ENCODE results near the gene IRF8. TPM values are rescaled to one million over a fixed set of nuclear protein-coding genes. Genes with fewer than 3 reads are reported as not detected.

Gene IRF8
- total RNA-seq, 5 donors from 2014 or later (not counting 1 experiment from before 2014, with no cell fraction given), result 7.7 to 17.0 (median 10.3) TPM

DNA sequence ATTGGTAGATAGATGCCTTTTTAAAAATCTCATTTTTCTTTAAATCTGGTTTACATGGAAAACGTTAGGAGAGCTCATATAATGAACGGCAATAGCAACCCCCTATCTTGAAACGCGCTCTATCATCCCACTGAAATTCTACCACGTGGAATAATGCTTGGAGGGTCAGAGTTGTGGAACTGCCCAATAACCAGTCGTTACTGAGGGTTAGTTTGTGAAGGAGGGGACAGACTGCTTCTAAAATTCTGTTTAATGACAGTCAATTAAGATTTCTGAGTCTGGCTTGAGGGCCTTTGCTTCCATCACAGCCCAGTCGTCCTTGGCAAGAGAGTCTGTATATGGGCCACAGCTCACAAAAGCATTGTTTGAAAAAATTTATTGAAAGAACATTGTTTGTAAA is 482 bp downstream of the IRF8 start:
- no peaks in the 10 kb centered on the region for H3K36me3 ChIP-seq (ENCODE audit: control insufficient read depth in 2 of 2, extremely low read depth in 1 of 2, insufficient read depth in 1 of 2, low read length in 1 of 2)
- Mint-ChIP-seq H3K27me3 (peaks cover 5 to 23% of the 10 kb centered on the region in 2 donors), H3K36me3 (no peaks in the 10 kb centered on the region), H3K9me3 (no peaks in the 10 kb centered on the region), H3K27ac (peak overlapping the region; percentile 50 to 70), H3K4me1 (peaks cover 40 to 54% (median 51%) of the 10 kb centered on the region in 3 donors), H3K4me3 (peak overlapping the region; percentile 80 to 82 (median 82))
- ATAC-seq (replicated peaks in 1 of 4) (no peak), DNase-seq (no peak)
- H3K4me1 ChIP-seq (ENCODE audit: control insufficient read depth in 1 of 2, extremely low read depth in 1 of 2, insufficient read depth in 2 of 2, low read length in 2 of 2), result peaks cover 3 to 42% of the 10 kb centered on the region in 2 experiments
- peaks cover 4 to 24% of the 10 kb centered on the region in 2 experiments for H3K27me3 ChIP-seq (replicated peaks in 1 of 2; ENCODE audit: control insufficient read depth in 2 of 2, extremely low read depth in 1 of 2, insufficient read depth in 2 of 2, low read length in 1 of 2)
- ChIA-PET POLR2A (interaction anchor here in 1 of 2 donors (0.6 kb wide), 1 partner anchor 9 kb away, joined by 4 read pairs; no protein-coding TSS in a partner anchor), CTCF (interaction anchor here (0.6 to 0.9 kb wide), 4 partner anchors 55 to 80 kb away, joined by 3 to 5 read pairs (median 3); no protein-coding TSS in a partner anchor)
- no peaks in the 10 kb centered on the region for H3K9me3 ChIP-seq
- peak overlapping the region; percentile 49 to 60 for H3K4me3 ChIP-seq (ENCODE audit: control insufficient read depth in 1 of 2, extremely low read depth in 1 of 2, low read length in 1 of 2)
- 61% methylated on average over 2 of the region's 7 CpGs for WGBS (ENCODE audit: insufficient coverage)
- no peak overlapping the region for H3K27ac ChIP-seq (ENCODE audit: low read length)

DNA sequence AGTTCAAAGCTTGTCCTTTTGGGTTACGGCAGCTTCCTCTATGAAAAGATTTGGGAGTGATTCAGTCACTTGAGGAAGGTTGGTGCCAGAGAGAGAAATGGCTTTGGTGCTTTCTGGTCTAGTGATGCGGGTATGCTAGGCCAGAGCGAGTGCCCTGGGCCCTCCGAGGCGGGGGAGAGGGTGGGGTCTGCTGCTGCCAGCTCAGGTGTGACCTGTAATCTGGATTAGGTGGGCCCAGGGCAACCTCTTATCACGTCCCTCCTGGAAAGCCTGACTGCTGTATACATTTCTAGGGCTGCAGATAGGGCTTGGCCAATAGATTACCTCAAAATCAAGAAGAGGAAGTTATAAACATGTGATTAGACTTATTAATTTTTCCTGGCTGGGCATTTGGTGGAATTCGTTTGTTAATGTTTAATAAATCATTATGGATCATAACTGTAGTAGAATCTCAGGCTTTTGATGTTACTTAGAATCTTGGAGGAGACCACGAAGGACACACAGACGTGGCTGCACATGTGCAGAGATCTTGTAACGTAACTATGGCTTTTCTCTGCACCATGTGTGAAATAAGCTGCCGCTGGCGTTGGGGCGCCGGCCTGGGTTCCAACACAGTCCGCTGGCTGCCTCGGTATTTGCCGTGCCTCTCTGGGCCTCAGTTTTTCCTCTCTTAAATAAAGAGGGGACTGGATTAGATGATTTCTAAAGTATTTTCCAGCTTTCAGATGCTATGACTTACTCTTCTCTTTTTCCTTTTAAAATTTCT is 1.2 kb downstream of the IRF8 start:
- Mint-ChIP-seq H3K9me3 (no peaks in the 10 kb centered on the region), H3K27ac (peak overlapping the region in 1 of 2 donors; percentile 55), H3K36me3 (peaks cover 3% of the 10 kb centered on the region), H3K4me3 (peak overlapping the region; percentile 43 to 82 (median 82)), H3K4me1 (peaks cover 45 to 59% (median 54%) of the 10 kb centered on the region in 3 donors), H3K27me3 (peaks cover 5 to 23% of the 10 kb centered on the region in 2 donors)
- Histone ChIP-seq H3K27ac (ENCODE audit: low read length) (no peak overlapping the region), H3K36me3 (ENCODE audit: control insufficient read depth in 2 of 2, extremely low read depth in 1 of 2, insufficient read depth in 1 of 2, low read length in 1 of 2) (no peaks in the 10 kb centered on the region), H3K4me3 (ENCODE audit: control insufficient read depth in 1 of 2, extremely low read depth in 1 of 2, low read length in 1 of 2) (peak overlapping the region in 1 of 2 donors; percentile 60), H3K4me1 (ENCODE audit: control insufficient read depth in 1 of 2, extremely low read depth in 1 of 2, insufficient read depth in 2 of 2, low read length in 2 of 2) (peaks cover 3 to 42% of the 10 kb centered on the region in 2 experiments), H3K27me3 (replicated peaks in 1 of 2; ENCODE audit: control insufficient read depth in 2 of 2, extremely low read depth in 1 of 2, insufficient read depth in 2 of 2, low read length in 1 of 2) (peaks cover 4 to 24% of the 10 kb centered on the region in 2 experiments), H3K9me3 (no peaks in the 10 kb centered on the region)
- ATAC-seq (replicated peaks in 1 of 4) (no peak), DNase-seq (no peak)
- 81% methylated on average over 17 of the region's 17 CpGs for WGBS (ENCODE audit: insufficient coverage)
- POLR2A ChIA-PET, result interaction anchor here in 1 of 2 donors (0.6 kb wide), 1 partner anchor 10 kb away, joined by 4 read pairs; no protein-coding TSS in a partner anchor
- CTCF ChIA-PET, result no interaction called here

DNA sequence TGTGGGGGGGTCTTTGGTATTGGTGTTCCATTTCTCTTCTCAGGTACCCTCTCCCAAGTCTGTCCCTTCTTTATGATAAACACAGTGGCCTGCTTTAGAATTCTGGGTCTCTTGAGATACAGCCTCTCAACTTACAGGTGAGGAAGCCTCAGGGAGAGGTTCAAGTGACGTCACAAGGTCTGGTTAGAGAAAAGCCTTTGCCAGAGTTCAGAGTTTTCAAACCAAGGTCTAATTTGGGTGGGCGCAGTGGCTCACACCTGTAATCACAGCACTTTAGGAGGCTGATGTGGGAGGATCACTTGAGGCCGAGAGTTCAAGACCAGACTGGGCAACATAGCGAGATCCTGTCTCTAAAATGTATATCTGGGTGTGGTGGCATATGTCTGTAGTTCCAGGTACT is 2.1 kb downstream of the IRF8 start:
- no peak overlapping the region for H3K27ac Mint-ChIP-seq
- peak overlapping the region in 1 of 3 donors; percentile 85 for H3K4me3 Mint-ChIP-seq
- H3K36me3 Mint-ChIP-seq, result peaks cover 5% of the 10 kb centered on the region
- peaks cover 45 to 60% (median 54%) of the 10 kb centered on the region in 3 donors for H3K4me1 Mint-ChIP-seq
- Histone ChIP-seq H3K9me3 (no peaks in the 10 kb centered on the region), H3K27me3 (replicated peaks in 1 of 2; ENCODE audit: control insufficient read depth in 2 of 2, extremely low read depth in 1 of 2, insufficient read depth in 2 of 2, low read length in 1 of 2) (peaks cover 4 to 24% of the 10 kb centered on the region in 2 experiments), H3K4me1 (ENCODE audit: control insufficient read depth in 1 of 2, extremely low read depth in 1 of 2, insufficient read depth in 2 of 2, low read length in 2 of 2) (peaks cover 3 to 42% of the 10 kb centered on the region in 2 experiments), H3K36me3 (ENCODE audit: control insufficient read depth in 2 of 2, extremely low read depth in 1 of 2, insufficient read depth in 1 of 2, low read length in 1 of 2) (no peaks in the 10 kb centered on the region), H3K27ac (ENCODE audit: low read length) (no peak overlapping the region), H3K4me3 (ENCODE audit: control insufficient read depth in 1 of 2, extremely low read depth in 1 of 2, low read length in 1 of 2) (no peak overlapping the region)
- ChIA-PET CTCF (no interaction called here), POLR2A (no interaction called here)
- DNase-seq (no peak), ATAC-seq (replicated peaks in 1 of 4) (no peak)
- H3K27me3 Mint-ChIP-seq, result peaks cover 5 to 23% of the 10 kb centered on the region in 2 donors
- H3K9me3 Mint-ChIP-seq, result no peaks in the 10 kb centered on the region
- WGBS (ENCODE audit: insufficient coverage), result 95% methylated on average over 4 of the region's 4 CpGs

DNA sequence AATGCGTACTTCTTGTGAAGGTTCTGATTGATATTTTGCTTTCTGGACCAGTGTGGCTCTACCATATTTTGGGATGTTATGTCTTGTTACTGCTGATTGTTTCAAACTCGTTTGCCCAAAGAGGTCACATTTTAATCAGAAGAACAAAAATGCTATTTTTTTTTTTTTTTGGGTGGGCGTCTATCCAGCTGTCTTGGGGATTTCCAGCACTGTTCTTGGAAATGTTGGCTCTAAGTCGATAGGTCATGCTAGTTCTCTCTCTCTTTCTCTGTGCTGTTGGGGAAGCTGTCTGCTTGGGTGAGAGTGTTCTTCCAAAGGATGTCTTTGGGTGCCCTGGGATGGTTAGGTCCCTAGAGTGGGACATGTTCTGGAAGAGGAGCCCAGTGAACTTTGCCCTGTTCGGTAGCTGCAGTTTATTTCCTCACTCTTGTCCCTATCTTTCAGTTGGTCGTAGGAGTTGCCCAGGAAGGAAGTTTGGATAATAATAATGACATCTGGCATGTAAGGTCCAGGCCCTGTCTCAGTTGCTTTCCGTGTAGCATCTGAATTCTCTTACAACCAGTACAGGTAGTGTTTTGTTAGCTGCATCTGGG is 2.9 kb downstream of the IRF8 start:
- no peak for ATAC-seq (replicated peaks in 1 of 4)
- peak overlapping the region in 1 of 2 donors; percentile 24 for H3K27ac Mint-ChIP-seq
- DNase-seq, result no peak
- H3K4me1 ChIP-seq (ENCODE audit: control insufficient read depth in 1 of 2, extremely low read depth in 1 of 2, insufficient read depth in 2 of 2, low read length in 2 of 2), result peaks cover 3 to 42% of the 10 kb centered on the region in 2 experiments
- ChIA-PET CTCF (interaction anchor here in 1 of 2 donors (0.6 kb wide), 1 partner anchor 100 kb away, joined by 3 read pairs; no protein-coding TSS in a partner anchor), POLR2A (no interaction called here)
- peak overlapping the region; percentile 43 to 85 (median 85) for H3K4me3 Mint-ChIP-seq
- no peaks in the 10 kb centered on the region for H3K9me3 ChIP-seq
- H3K27ac ChIP-seq (ENCODE audit: low read length), result peak overlapping the region; percentile 3
- peaks cover 4 to 24% of the 10 kb centered on the region in 2 experiments for H3K27me3 ChIP-seq (replicated peaks in 1 of 2; ENCODE audit: control insufficient read depth in 2 of 2, extremely low read depth in 1 of 2, insufficient read depth in 2 of 2, low read length in 1 of 2)
- H3K4me1 Mint-ChIP-seq, result peaks cover 45 to 64% (median 54%) of the 10 kb centered on the region in 3 donors
- no peaks in the 10 kb centered on the region for H3K36me3 ChIP-seq (ENCODE audit: control insufficient read depth in 2 of 2, extremely low read depth in 1 of 2, insufficient read depth in 1 of 2, low read length in 1 of 2)
- peaks cover 10% of the 10 kb centered on the region for H3K36me3 Mint-ChIP-seq
- H3K4me3 ChIP-seq (ENCODE audit: control insufficient read depth in 1 of 2, extremely low read depth in 1 of 2, low read length in 1 of 2), result no peak overlapping the region
- peaks cover 5 to 23% of the 10 kb centered on the region in 2 donors for H3K27me3 Mint-ChIP-seq
- no peaks in the 10 kb centered on the region for H3K9me3 Mint-ChIP-seq
- 41% methylated on average over 3 of the region's 7 CpGs for WGBS (ENCODE audit: insufficient coverage)

DNA sequence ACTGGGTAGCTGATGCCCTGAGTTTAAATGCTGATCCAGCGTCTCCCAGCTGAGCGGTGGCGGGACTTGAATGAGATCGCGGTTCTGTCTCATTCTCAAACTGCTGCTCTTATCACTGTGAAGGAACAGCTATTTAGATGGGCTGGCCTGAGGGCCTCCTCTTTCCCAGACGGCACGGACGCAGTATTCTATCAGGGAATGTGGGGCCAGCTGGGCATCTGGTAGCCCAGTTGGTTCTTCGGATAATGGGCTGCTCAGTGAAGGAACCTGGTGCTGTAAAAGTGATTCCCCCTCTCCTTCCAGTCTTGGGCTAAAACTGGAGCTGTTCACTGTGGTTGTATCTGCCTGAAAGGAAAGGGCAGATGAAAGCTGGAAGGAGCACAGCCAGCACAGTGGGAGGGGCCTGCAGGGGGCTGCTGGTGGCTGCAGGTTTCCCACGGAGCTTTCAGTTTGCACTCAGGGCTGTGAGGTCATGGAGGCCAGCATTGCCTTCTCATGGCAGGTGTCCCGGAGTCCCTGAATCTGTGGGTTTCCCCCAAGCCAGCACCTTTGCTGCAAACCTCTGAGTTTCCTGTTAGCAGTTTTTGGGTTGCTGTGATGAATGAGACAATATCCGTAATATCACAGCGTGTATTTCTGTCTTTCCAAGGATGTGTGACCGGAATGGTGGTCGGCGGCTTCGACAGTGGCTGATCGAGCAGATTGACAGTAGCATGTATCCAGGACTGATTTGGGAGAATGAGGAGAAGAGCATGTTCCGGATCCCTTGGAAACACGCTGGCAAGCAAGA is 3.6 kb downstream of the IRF8 start:
- H3K4me1 Mint-ChIP-seq, result peaks cover 45 to 60% (median 50%) of the 10 kb centered on the region in 3 donors
- H3K9me3 Mint-ChIP-seq, result no peaks in the 10 kb centered on the region
- peak overlapping the region; percentile 69 to 85 (median 85) for H3K4me3 Mint-ChIP-seq
- Histone ChIP-seq H3K9me3 (no peaks in the 10 kb centered on the region), H3K4me3 (ENCODE audit: control insufficient read depth in 1 of 2, extremely low read depth in 1 of 2, low read length in 1 of 2) (peak overlapping the region; percentile 28 to 62), H3K27ac (ENCODE audit: low read length) (peak overlapping the region; percentile 3), H3K4me1 (ENCODE audit: control insufficient read depth in 1 of 2, extremely low read depth in 1 of 2, insufficient read depth in 2 of 2, low read length in 2 of 2) (peaks cover 3 to 42% of the 10 kb centered on the region in 2 experiments), H3K27me3 (replicated peaks in 1 of 2; ENCODE audit: control insufficient read depth in 2 of 2, extremely low read depth in 1 of 2, insufficient read depth in 2 of 2, low read length in 1 of 2) (peaks cover 2 to 24% of the 10 kb centered on the region in 2 experiments), H3K36me3 (ENCODE audit: control insufficient read depth in 2 of 2, extremely low read depth in 1 of 2, insufficient read depth in 1 of 2, low read length in 1 of 2) (no peaks in the 10 kb centered on the region)
- DNase-seq (peak in 34 of 35 experiments; percentile 8 to 83 (median 63)), ATAC-seq (replicated peaks in 1 of 4) (peak; percentile 40 to 85 (median 54))
- H3K27ac Mint-ChIP-seq, result peak overlapping the region; percentile 72 to 73
- ChIA-PET POLR2A (no interaction called here), CTCF (interaction anchor here in 1 of 2 donors (0.5 to 0.6 kb wide), 2 partner anchors 24 to 101 kb away, joined by 3 read pairs; no protein-coding TSS in a partner anchor)
- 21% methylated on average over 14 of the region's 20 CpGs for WGBS (ENCODE audit: insufficient coverage)
- H3K36me3 Mint-ChIP-seq, result peaks cover 10% of the 10 kb centered on the region
- peaks cover 5 to 23% of the 10 kb centered on the region in 2 donors for H3K27me3 Mint-ChIP-seq

All from T-cell (primary cell).